ENCODE measurements around the gene RPL36AL.

The RPL36AL gene

DNA sequence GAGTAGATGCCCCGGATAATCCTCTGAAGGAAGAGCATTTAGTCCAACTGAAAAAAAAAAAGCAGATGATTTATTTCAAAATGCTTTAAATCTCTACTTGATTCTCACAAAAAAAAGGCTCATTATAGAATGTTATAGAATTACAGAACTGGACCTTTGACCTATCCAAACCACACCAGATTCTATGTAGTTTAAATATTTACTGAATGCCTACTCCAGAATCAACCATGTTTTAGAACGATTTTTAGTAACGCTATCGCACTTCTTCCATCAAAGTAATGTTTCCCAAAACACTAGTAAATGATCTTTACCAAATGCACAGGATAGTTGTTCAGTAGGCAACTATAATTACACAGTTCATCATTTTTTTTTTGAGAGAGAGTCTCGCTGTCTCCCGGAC is 36.8 kb downstream of the RPL36AL start:
- TF ChIP-seq, protein P1, sequence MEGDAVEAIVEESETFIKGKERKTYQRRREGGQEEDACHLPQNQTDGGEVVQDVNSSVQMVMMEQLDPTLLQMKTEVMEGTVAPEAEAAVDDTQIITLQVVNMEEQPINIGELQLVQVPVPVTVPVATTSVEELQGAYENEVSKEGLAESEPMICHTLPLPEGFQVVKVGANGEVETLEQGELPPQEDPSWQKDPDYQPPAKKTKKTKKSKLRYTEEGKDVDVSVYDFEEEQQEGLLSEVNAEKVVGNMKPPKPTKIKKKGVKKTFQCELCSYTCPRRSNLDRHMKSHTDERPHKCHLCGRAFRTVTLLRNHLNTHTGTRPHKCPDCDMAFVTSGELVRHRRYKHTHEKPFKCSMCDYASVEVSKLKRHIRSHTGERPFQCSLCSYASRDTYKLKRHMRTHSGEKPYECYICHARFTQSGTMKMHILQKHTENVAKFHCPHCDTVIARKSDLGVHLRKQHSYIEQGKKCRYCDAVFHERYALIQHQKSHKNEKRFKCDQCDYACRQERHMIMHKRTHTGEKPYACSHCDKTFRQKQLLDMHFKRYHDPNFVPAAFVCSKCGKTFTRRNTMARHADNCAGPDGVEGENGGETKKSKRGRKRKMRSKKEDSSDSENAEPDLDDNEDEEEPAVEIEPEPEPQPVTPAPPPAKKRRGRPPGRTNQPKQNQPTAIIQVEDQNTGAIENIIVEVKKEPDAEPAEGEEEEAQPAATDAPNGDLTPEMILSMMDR (conservative IDR thresholded peaks at IDR 0.05; ENCODE audit: low read length) = no peak
- H3K4me3 ChIP-seq (ENCODE audit: low read length) = no peak overlapping the region
- no peak for DNase-seq (ENCODE audit: low read depth)

GRCh38 chr14:49582113-49582977 is 38.1 kb downstream of the RPL36AL start:
- no peak overlapping the region for H3K4me3 ChIP-seq (ENCODE audit: low read length)
- TF ChIP-seq, protein P1 (conservative IDR thresholded peaks at IDR 0.05; ENCODE audit: low read length) = no peak
- DNase-seq (ENCODE audit: low read depth) = no peak

DNA sequence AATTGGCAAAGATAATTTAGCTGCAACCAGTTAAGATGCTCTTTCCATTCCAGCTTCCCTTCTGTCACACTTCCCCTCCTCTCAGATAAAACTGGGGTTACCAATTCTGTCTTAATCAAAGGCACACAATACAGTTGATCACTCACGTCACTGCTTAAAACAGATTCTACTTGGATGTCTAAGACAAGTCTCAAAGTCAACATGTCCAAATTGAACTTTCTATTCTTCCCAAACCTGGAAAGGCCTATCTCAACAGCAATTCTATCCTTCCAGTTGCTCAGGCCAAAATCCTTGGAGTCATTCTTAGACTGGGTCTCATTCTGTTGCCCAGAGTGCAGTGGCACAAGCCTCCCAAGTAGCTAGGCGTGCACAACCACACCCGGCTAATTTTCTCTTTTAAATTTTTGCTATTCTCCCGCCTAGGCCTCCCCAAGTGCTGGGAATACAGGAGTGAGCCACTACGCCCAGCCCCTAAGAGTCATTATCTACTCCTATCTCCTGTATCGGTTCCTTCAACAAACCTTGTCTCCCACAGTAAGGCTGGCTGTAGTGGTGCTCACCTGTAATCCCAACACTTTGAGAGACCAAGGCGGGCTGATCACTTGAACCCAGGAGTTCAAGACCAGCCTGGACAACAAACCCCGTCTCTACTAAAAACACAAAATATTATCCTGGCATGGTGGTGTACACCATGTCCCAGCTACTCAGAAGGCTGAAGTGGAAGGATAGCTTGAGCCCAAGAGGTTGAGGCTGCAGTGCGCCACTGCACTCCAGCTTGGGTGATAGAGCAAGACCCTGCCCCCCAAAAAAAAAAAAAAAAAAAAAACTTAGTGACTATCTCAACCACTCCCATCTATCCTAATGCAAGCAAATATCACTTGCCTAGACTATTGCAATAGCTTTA is 39.0 kb downstream of the RPL36AL start:
- no peak overlapping the region for H3K4me3 ChIP-seq (ENCODE audit: low read length)
- no peak for DNase-seq (ENCODE audit: low read depth)
- TF ChIP-seq, protein P1 (conservative IDR thresholded peaks at IDR 0.05; ENCODE audit: low read length) = no peak

DNA sequence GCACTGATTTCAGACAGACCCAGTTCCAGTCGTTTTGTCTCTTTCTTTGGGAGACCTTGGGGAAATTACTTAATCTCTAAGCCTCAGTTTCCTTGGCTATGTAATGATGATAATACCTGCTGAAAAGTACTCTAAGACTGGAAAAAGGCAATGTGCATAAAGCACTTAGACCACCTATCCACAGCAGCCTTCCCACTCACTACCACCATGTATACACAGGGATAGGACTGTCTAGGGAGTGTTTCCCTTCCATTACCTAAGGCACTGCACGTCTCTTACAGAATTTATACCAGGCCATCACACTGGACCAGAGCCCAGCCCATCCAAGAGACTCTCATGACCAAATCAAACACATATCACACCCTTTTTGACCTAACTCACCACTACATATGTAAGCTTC is 40.6 kb downstream of the RPL36AL start:
- no peak overlapping the region for H3K4me3 ChIP-seq (ENCODE audit: low read length)
- TF ChIP-seq, protein P1 (conservative IDR thresholded peaks at IDR 0.05; ENCODE audit: low read length) = no peak
- DNase-seq (ENCODE audit: low read depth) = no peak

DNA sequence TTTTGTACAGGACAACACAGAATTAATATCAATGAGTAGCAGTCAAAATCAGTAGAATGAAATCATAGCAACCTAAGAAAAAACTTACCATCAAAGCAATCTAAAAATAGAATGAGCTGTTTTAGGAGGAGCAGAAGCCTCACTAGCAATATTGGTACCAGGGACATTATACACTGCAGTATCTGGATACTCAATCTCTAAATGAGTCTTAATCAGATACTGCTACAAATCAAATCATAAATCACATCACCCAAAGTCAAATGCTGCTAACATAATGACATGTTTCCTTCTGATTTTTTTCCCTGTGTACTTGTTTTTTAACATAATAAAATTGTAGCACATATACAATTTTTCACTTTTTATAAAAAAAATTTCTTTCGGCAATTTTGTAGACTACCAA is 42.3 kb downstream of the RPL36AL start:
- TF ChIP-seq, protein P1 (conservative IDR thresholded peaks at IDR 0.05; ENCODE audit: low read length) = no peak
- no peak overlapping the region for H3K4me3 ChIP-seq (ENCODE audit: low read length)

DNA sequence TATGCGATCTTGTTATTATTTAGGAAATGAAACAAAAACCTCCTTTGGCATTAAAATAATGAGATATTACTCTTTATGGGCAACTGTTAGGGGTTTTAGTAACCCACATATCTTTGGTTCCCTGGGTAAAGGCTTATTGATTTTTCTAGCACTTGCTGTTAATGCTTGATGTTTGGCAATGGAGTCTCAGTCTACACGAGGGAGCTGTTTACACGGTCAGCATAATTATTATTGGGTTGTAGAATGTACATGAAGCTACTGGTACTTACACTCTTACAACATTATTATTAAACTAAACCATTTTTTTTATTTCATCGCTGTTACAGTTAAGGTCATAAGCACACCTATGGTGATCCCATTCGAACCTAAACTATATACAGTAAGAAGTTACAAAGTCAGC is 46.4 kb downstream of the RPL36AL start:
- TF ChIP-seq, protein P1 (conservative IDR thresholded peaks at IDR 0.05; ENCODE audit: low read length) = no peak
- no peak overlapping the region for H3K4me3 ChIP-seq (ENCODE audit: low read length)
- no peak for DNase-seq (ENCODE audit: low read depth)

More for the DNA sequence above, 42.3 kb downstream of the RPL36AL start:
- no peak for DNase-seq (ENCODE audit: low read depth)
